GM19035 (cell line): ENCODE results near the gene LMO7.
"Not testable (repeated sequence)": the region's sequence is repeated elsewhere in the genome, so short reads cannot be mapped to it uniquely, and the experiment has no call there.

Experiments
- ATAC-seq: cut with Tn5 transposase; IDR thresholded peaks from one replicate; pipeline ENCODE4 v1.9.1; 2021; ENCODE audit not compliant: unreplicated experiment

Gene LMO7

GRCh38 chr13:75769141-75769905 lies 133.2 kb downstream of the LMO7 start:
- ATAC-seq: no peak

- ATAC-seq: no peak
Observed at GRCh38 chr13:75770164-75770563, 134.0 kb downstream of the LMO7 start.

GRCh38 chr13:75770592-75771011 lies 134.5 kb downstream of the LMO7 start:
- no peak for ATAC-seq

GRCh38 chr13:75771226-75771625 lies 135.1 kb downstream of the LMO7 start:
- ATAC-seq: no peak

GRCh38 chr13:75771818-75772217 lies 135.7 kb downstream of the LMO7 start:
- no peak for ATAC-seq

- ATAC-seq: no peak
Observed at GRCh38 chr13:75774176-75774575, 138.0 kb downstream of the LMO7 start.

GRCh38 chr13:75776550-75776949 lies 140.4 kb downstream of the LMO7 start:
- no peak for ATAC-seq

- no peak for ATAC-seq
Observed at GRCh38 chr13:75779393-75779792, 143.3 kb downstream of the LMO7 start.

- ATAC-seq: not testable (repeated sequence)
Observed at GRCh38 chr13:75780103-75780502, 144.0 kb downstream of the LMO7 start.

GRCh38 chr13:75782985-75783384 lies 146.9 kb downstream of the LMO7 start:
- ATAC-seq: no peak

- ATAC-seq: no peak
Observed at GRCh38 chr13:75784003-75784402, 147.9 kb downstream of the LMO7 start.

- ATAC-seq: no peak
Observed at GRCh38 chr13:75785130-75785529, 149.0 kb downstream of the LMO7 start.

GRCh38 chr13:75787249-75787928 lies 151.3 kb downstream of the LMO7 start:
- no peak for ATAC-seq

GRCh38 chr13:75788481-75788981 lies 152.4 kb downstream of the LMO7 start:
- no peak for ATAC-seq

GRCh38 chr13:75789451-75790197 lies 153.5 kb downstream of the LMO7 start:
- no peak for ATAC-seq

- ATAC-seq: no peak
Observed at GRCh38 chr13:75790198-75790970, 154.3 kb downstream of the LMO7 start.

- no peak for ATAC-seq
Observed at GRCh38 chr13:75792526-75793187, 156.5 kb downstream of the LMO7 start.

- ATAC-seq: not testable (repeated sequence)
Observed at GRCh38 chr13:75793188-75793567, 157.0 kb downstream of the LMO7 start.

GRCh38 chr13:75794663-75795062 lies 158.5 kb downstream of the LMO7 start:
- no peak for ATAC-seq

GRCh38 chr13:75795274-75795673 lies 159.1 kb downstream of the LMO7 start:
- no peak for ATAC-seq
